ENCODE data around the gene NLRP3.
"Not testable (repeated sequence)": the region's sequence is repeated elsewhere in the genome, so short reads cannot be mapped to it uniquely, and the experiment has no call there.

Gene NLRP3

GRCh38 chr1:247392088-247392487 is 23.9 kb upstream of the NLRP3 start:
- DNase-seq: no peak

- not testable (repeated sequence) for DNase-seq
These were observed 20.9 kb upstream of the NLRP3 start for GRCh38 chr1:247395075-247395474.

GRCh38 chr1:247400685-247401084 is 15.3 kb upstream of the NLRP3 start:
- no peak for DNase-seq

DNA sequence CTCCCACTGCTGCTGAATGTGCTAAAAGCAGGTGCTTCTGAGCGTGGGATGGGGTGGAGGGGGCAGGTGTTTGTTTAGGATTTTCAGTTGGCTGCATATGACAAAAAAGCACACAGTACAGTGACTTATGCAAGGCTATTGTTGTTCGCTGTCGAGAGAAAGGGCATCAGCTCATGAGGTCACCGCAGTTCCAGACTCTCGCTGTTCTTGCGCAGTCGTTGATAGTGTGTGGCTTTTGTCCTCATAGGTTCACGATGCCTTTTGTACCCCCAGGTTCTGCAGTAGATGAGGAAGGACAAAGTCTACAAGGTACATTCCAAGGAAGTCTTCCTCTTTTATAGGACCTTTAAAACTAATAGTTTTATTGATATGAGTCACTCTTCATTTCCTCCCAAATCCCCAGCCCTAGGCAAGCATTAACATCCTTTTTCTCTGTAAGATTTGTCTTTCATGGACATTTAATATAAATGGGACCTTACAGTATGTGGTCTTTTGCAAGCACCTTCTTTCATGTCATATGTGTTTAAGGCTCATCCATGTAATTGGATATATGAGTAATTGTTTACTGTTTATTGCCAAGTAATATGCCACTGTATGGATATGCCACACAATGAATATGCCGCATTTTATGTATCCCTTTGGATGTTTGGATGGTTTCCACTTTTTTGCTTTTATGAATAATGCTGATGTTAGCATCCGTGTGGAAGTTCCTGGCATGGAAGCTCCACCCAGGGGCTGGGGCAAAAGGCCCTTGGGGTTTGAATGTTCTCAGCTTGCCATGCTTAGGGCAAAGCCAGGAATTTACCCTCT is 14.5 kb upstream of the NLRP3 start:
- DNase-seq: no peak

GRCh38 chr1:247402120-247402675 is 13.8 kb upstream of the NLRP3 start:
- no peak for DNase-seq

GRCh38 chr1:247406014-247406656 is 9.8 kb upstream of the NLRP3 start:
- DNase-seq: no peak

DNA sequence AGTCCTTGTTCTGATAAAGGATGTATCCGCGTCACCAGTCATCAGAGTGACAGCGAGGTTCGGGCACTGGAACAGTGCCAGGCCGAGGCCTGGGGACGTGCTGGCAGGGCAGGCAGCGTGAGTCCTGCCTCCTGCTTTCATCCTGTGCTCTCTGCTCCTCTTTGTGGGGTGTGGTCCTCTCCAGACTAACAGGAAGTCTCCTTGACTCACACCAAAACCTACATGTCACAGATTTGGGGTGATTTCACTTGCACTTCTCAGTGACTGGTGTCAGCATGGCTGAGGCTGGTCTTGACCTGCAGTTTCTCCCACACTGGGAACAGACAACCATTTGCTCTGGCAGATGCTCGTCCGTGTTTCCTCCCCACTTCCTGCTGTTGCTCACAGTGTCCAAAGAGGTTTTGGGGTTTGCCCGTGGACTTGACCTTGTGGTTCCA is 8.8 kb upstream of the NLRP3 start:
- peak; percentile 82 for DNase-seq

- peak; percentile 37 for DNase-seq
These were observed 7.9 kb upstream of the NLRP3 start for GRCh38 chr1:247408100-247408499.

- DNase-seq: peak; percentile 51
These were observed 6.0 kb upstream of the NLRP3 start for GRCh38 chr1:247409869-247410544.

DNA sequence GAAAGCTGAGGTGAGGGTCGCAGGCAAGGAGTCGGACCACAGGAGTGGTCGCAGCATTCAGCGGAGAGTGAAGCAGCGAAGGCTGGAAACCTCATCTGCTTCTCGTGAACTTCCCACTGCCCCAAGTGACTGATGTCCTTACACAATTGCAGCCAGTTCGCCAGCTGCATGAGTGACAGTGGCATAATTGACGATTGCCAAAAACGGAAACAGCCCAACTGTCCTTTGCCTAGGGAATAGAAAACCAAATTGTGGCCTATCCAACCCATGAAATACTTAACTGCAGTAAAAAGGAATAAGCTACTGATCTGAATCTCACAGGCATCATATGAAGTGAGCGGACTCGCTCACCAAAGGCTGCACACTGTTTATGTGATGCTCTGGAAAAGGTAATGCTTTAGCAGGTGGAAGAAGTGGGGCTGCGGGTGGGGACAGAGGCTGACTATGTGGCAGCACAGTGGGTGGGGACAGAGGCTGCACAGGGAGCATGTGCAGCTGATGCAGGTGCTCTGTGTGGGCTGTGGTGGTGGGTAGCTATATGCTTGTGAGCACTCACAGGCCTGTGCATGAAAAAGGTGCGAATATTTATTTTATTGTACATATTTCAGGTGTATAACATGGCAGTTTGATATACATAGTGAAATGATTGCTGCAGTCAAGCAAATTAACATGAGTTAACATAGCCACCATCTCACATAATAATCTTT is 4.2 kb upstream of the NLRP3 start:
- DNase-seq: no peak

GRCh38 chr1:247417831-247418230 is 1.9 kb downstream of the NLRP3 start:
- no peak for DNase-seq

DNA sequence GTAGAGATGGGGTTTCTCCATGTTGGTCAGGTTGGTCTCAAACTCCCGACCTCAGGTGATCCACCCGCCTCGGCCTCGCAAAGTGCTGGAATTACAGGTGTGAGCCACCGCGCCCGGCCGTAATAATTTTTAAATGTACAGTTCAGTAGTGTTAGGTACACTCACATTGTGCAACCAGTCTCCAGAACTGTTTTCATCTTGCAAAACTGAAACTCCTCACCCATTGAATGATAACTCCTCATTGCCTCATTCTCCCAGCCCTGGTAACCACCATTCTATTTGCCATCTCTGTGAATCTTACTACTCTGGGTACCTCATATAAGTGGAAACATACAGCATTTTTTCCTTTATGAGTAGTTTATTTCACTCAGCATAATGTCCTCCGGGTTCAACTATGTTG is 3.4 kb downstream of the NLRP3 start:
- DNase-seq: no peak

DNA sequence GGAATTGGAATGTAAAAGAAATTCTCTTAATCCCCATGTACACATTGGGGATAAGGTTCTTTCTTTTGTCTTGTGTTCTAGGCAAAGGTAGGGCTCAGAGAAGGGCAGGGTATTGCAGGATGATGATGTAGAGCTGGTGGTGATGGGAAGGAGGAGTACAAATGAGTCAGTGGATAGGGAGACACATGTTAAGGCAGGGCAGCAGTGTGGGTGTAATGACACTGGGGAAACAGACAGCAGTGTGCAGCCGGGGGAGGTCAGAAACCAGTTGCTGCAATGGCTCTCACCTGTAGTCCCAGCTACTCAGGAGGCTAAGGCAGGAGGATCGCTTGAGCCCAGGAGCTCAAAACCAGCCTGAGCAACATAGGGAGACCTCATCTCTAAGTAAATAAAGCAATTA is 5.1 kb downstream of the NLRP3 start:
- DNase-seq: no peak

DNA sequence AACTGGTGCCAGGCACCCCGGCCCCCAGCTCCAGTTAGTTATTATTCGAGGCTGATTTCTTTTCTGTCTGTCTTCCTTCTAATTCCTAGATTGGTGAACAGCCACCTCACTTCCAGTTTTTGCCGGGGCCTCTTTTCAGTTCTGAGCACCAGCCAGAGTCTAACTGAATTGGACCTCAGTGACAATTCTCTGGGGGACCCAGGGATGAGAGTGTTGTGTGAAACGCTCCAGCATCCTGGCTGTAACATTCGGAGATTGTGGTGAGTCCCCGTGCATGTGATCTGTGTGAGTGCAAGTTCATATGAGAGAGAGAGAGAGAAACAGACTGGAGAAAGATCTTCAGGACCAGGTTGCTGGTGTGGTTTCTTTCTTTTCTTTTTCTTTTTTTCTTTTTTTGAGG is 13.5 kb downstream of the NLRP3 start:
- no peak for DNase-seq

DNA sequence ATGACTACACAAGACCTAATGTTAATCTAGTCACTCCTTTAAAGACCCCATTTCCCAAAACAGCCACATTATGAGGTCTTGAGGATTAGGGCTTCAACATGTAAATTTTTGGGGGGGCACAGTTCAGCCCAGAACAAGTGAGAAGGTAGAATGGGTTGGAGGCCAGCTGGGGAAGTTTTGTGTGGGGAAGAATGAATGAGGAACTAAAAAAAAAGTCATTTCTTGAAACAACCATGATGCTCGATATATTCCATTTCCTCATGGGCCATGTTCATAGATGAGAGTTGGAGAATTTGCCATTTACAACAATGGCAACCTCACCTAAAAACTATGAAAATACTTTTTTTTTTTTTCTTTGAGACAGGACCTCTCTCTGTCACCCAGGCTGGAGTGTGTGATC is 14.5 kb downstream of the NLRP3 start:
- DNase-seq: no peak

- no peak for DNase-seq
These were observed 15.7 kb downstream of the NLRP3 start for GRCh38 chr1:247431643-247432042.

- DNase-seq: no peak
These were observed 18.0 kb downstream of the NLRP3 start for GRCh38 chr1:247434005-247434404.

- DNase-seq: no peak
These were observed 19.2 kb downstream of the NLRP3 start for GRCh38 chr1:247435030-247435758.

- DNase-seq: no peak
These were observed 19.8 kb downstream of the NLRP3 start for GRCh38 chr1:247435759-247436147.

DNA sequence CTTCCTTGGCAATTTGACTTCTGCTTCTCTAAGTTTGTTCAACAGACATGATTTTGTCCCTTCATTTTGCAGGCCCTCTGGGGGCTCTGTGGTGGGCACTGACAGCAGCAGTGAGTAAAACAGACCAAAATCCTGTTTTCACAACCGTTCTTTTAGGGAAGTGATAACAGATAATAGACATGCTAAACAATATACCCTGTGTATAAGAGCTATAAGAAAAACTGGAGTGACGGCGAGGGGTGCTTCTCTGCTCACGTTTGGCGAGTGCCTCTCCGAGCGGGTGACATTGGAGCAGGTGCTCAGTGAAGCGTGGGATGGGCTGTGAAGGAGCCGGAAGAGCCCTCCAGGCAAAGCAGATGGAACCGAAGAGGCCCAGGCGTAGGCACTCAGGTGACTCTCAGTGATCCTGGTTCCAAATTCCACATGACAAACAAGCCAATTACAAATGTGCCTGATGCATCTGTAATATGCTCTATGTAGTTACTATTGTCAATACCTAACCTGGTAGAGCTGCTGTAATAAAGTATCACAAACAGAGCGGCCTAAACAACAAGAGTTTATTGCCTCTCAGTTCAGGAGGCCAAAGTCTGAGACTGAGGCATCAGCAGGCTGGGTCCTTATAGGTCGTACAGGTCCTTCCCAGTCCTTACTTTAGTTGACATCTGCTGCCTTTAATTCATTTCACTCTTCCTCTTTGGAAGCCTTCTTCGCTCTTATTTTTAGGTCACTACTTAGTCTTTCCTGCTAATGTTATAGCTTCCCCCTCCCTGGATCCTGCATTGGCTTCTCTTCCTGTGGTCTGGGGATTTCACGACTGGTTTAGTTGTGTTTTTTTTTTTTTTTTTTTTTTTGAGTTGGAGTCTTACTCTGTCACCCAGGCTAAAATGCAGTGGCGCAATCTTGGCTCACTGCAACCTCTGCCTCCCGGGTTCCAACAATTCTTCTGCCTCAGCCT is 21.9 kb downstream of the NLRP3 start:
- DNase-seq: no peak

DNA sequence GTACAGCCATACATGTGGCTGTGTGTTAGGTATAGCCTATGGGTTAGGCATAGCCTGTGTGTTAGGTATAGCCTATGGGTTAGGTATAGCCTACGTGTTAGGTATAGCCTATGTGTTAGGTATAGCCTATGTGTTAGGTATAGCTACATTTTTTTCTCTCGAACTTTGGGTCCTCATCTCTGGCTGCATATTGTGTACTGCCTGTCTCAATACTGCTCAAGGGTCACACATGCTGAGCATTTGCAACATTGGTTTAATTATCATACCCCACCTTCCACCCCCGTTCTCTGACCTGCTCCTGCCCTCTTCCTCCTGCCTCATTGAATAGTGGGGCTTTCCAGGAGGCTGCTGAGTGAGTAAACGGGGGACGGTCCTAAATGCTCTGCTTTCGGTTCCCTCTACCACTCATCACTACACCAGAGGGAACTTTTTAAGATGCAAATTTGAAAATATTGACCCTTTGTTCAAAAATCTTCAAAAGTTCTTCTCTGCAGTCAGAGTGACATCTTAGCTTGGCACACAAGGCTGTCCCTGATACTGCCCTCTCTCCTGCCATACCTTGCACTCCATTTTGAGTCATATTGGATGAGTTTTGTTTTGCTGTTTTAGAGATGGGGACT is 24.1 kb downstream of the NLRP3 start:
- DNase-seq: no peak
